Psoas muscle (tissue), 8 donors: ENCODE results near the gene SIGLEC11. TPM values are rescaled to one million over a fixed set of nuclear protein-coding genes. Genes with fewer than 3 reads are reported as not detected.

Experiments used
- ATAC-seq, 4 donors: fragments of 200-7000 bp; cut with Tn5 transposase; one replicate each; pipeline ENCODE4 v1.9.1; 2020; ENCODE audit warnings: moderate library complexity in 3 of 4, mild to moderate bottlenecking in 2 of 4
- DNase-seq, 2 donors: peaks; one replicate each; pipeline ENCODE4 v3.0.0-alpha.2; 2020
- H3K27ac ChIP-seq: fragments of 200-600 bp; one replicate; pipeline ENCODE4 v1.8.0; 2022
- H3K27me3 ChIP-seq, 3 donors: fragments of 200-600 bp in 1 of 3; one replicate each; pipeline versions ENCODE4 v1.6.1 to v1.8.0; 2013 to 2022; ENCODE audit warnings: low read length in 2 of 3, mild to moderate bottlenecking in 2 of 3, moderate library complexity in 1 of 3; ENCODE audit not compliant: insufficient read depth in 3 of 3
- H3K36me3 ChIP-seq, 2 donors: fragments of 200-600 bp in 1 of 2; one replicate each; pipeline versions ENCODE4 v1.6.1 to v1.8.0; 2013 to 2022; ENCODE audit warnings: low read depth in 1 of 2, mild to moderate bottlenecking in 1 of 2, moderate library complexity in 1 of 2; ENCODE audit not compliant: insufficient read depth in 1 of 2
- H3K4me1 ChIP-seq: fragments of 200-600 bp; one replicate; pipeline ENCODE4 v1.8.0; 2022
- H3K4me3 ChIP-seq: fragments of 200-600 bp; one replicate; pipeline ENCODE4 v1.8.0; 2022; ENCODE audit warnings: mild to moderate bottlenecking
- H3K9me3 ChIP-seq: fragments of 200-600 bp; one replicate; pipeline ENCODE4 v1.8.0; 2022
- WGBS, 3 donors: extraction: QIAGEN DNeasy Blood & Tissue Kit; methylation state at CpG; one replicate each; pipeline versions ENCODE4 v1.1.6 to v1.1.7; 2013; 5-methylcytosine and 5-hydroxymethylcytosine counted together
- intact Hi-C, 2 donors: fragments of 100-400 bp; cut with DNase I; formaldehyde crosslinking; loops; one replicate each; pipeline versions ENCODE4 v1.11.0 to v1.14.2; 2022
- polyA plus RNA-seq, 3 donors: library from polyadenylated mRNA; stranded (reverse); fragments of 200-250 nt; gene quantifications; one replicate each; pipeline ENCODE4 v1.2.3, GENCODE V29; 2013
- total RNA-seq, 4 donors: library from RNA; stranded (reverse); fragmentation: NEBNext Ultra II Directional in 2 of 4; extraction: Animal tissue kit (Norgen Biotek cat#: 25700) in 2 of 4; gene quantifications; one replicate each; pipeline versions ENCODE4 v1.2.1 to v1.2.4, GENCODE V29; 2021 to 2023
- TF ChIP-seq, protein P1 (sequence below): fragments of 200-600 bp; IDR thresholded peaks from one replicate; pipeline ENCODE4 v1.8.0; 2022; ENCODE audit warnings: antibody characterized with exemption
- donor health status: healthy with polysubstance abuse.
- donor health status: DM: no; HTN: no; CAD: no; lungs with moderate emphysema.
- donor health status: Bipolar disorder and iron deficiency.
- donor health status: healthy.
- donor health status: DM: yes; HTN: yes; CAD: no.
- donor health status: DM: no; HTN: no; CAD: no.
- donor health status: DM: no; HTN: no; CAD: no.
- donor health status: DM: yes; HTN: yes; CAD: no.

SIGLEC11 gene
- total and polyA plus RNA-seq, 7 donors, result 0.13 to 0.38 (median 0.29) TPM; not detected in 1

DNA sequence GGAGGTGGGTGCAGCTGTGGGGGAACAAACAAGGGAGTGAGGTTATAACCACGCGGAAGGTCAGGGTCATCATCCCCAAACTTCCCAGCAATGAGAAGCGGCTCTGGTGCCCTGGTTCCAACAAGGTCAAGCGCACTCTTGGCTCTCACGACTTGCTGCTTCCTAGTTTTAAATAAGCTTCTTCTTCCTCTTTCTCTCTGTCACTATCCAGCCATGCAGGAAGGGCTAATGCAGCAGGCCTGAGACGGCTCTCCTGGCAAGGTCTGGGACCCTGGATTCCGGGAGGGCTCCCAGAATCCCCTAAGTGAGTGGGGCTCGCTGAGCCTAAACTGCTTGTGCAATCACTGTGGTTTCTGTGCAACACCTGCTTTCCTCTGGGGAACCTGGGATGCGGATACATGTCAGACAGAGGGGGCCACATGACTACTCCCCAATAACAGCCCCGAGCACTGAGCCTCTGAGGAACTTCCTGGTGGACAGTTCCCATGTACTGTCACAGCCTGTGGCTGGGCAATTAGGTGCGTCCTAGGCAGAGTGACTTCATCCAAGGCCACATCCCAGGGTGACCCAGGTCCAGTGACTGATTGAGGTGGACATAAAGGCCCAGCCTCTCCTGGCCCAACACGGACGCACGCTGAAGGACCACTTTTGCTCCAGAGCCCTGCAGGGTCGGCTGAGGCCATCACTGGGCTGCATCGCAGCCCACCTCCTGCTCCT, 40.0 kb upstream of the SIGLEC11 start:
- Histone ChIP-seq H3K4me1 (peaks cover 14% of the 10 kb centered on the region), H3K9me3 (no peaks in the 10 kb centered on the region), H3K27ac (no peak overlapping the region), H3K4me3 (no peak overlapping the region), H3K36me3 (peaks cover 9 to 90% of the 10 kb centered on the region in 2 donors), H3K27me3 (no peaks in the 10 kb centered on the region)
- intact Hi-C loops, result no loop called here
- ATAC-seq (no peak), DNase-seq (no peak)
- TF ChIP-seq, protein P1, sequence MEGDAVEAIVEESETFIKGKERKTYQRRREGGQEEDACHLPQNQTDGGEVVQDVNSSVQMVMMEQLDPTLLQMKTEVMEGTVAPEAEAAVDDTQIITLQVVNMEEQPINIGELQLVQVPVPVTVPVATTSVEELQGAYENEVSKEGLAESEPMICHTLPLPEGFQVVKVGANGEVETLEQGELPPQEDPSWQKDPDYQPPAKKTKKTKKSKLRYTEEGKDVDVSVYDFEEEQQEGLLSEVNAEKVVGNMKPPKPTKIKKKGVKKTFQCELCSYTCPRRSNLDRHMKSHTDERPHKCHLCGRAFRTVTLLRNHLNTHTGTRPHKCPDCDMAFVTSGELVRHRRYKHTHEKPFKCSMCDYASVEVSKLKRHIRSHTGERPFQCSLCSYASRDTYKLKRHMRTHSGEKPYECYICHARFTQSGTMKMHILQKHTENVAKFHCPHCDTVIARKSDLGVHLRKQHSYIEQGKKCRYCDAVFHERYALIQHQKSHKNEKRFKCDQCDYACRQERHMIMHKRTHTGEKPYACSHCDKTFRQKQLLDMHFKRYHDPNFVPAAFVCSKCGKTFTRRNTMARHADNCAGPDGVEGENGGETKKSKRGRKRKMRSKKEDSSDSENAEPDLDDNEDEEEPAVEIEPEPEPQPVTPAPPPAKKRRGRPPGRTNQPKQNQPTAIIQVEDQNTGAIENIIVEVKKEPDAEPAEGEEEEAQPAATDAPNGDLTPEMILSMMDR, result no peak
- WGBS, 3 donors, result 88 to 89% (median 89%) methylated on average over 16 of the region's 16 CpGs

DNA sequence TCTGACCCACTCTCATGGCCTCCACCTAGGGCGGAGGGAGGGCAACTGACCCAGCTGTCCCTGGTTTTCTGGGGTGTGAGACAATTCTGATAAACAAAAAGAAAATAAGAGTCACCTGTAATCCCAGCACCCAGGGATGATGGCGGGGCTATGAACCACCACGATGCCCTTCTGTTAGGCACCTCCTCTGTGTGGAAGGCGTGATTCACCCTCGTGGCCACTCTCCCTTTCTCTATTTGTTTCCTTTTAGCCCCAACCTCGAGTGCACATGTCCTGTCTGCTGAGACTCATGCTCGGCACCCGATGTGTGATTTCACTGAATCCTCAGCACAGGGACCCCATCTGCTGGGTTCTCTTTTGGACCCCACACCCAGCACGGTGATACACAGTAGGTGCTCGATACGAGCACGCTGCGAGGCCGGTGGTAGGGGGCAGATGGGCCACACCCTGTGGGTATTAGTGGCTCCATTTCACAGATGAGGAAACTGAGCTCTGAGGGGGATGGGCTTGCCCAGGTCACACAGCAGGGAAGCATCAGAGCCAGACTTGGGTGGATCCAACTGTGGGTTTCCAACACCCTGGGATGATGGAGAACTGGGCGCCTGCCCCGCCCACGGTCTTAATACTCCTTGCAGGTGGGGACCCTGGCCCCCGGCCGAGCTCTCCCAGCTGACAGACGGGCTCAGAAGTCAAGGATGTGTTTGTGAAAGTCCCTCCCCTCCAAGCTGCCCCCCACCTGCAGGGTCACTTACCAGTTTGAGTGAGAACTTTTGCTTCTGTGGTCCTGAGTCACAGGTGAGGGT, 39.3 kb upstream of the SIGLEC11 start:
- no peaks in the 10 kb centered on the region for H3K27me3 ChIP-seq
- H3K4me3 ChIP-seq, result no peak overlapping the region
- intact Hi-C loops, result no loop called here
- H3K36me3 ChIP-seq, result peaks cover 5 to 90% of the 10 kb centered on the region in 2 donors
- DNase-seq, result no peak
- TF ChIP-seq, protein P1, result no peak
- 91 to 95% (median 92%) methylated on average over 20 of the region's 20 CpGs for WGBS, 3 donors
- no peak for ATAC-seq
- H3K9me3 ChIP-seq, result no peaks in the 10 kb centered on the region
- no peak overlapping the region for H3K27ac ChIP-seq
- H3K4me1 ChIP-seq, result peaks cover 14% of the 10 kb centered on the region

DNA sequence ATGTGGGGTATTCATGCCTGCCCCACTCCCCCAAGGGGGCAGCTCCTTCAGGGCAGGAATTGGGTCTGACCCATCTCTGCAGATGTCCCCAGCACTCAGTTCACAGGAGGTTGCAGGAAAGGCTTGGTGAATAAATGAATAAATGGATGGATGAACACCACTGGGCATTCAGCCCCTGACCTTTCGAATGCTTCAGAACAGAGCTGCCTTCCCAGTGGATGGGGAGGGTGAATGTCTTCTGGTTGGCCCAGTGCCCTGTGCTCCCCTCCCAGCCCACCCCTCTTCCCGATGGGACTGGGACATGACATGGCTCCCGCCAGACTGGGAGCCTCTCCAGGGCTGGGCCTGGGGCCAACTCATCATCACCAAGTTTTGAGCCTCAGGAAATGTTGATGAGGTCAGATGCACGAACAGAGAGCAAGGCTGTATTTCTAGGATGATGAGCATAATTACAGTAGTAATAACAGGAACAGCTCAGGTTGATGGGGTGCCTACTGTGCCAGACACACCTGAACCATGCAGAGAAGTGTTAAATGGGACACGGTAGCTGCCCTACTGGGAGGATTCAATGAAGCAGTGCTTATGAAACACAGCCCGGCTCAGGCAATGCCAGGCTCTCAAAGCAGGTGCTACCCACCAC, 38.5 kb upstream of the SIGLEC11 start:
- ATAC-seq (no peak), DNase-seq (no peak)
- TF ChIP-seq, protein P1, result no peak
- Histone ChIP-seq H3K36me3 (peaks cover 5 to 90% of the 10 kb centered on the region in 2 donors), H3K4me1 (peaks cover 12% of the 10 kb centered on the region), H3K27ac (no peak overlapping the region), H3K9me3 (no peaks in the 10 kb centered on the region), H3K4me3 (no peak overlapping the region), H3K27me3 (no peaks in the 10 kb centered on the region)
- intact Hi-C loops, result no loop called here
- 51 to 61% (median 53%) methylated on average over 6 of the region's 6 CpGs for WGBS, 3 donors

GRCh38 chr19:49997709-49998108, 36.7 kb upstream of the SIGLEC11 start:
- no peak for DNase-seq
- Histone ChIP-seq H3K27ac (no peak overlapping the region), H3K36me3 (peaks cover 5 to 97% of the 10 kb centered on the region in 2 donors), H3K4me1 (no peaks in the 10 kb centered on the region), H3K4me3 (no peak overlapping the region), H3K27me3 (no peaks in the 10 kb centered on the region), H3K9me3 (no peaks in the 10 kb centered on the region)
- ATAC-seq, result peak in 3 of 4 donors; percentile 47 to 76 (median 72)
- TF ChIP-seq, protein P1, result no peak
- WGBS, 3 donors, result 66 to 67% (median 66%) methylated on average over 5 of the region's 5 CpGs
- intact Hi-C loops, result no loop called here
